ENCODE results near the gene SEH1L. TPM values are rescaled to one million over a fixed set of nuclear protein-coding genes. Genes with fewer than 3 reads are reported as not detected.
A peak's percentile ranks its signal among the peaks of the same experiment; 100 is the strongest.

SEH1L gene
- total RNA-seq, 1 donor from 2014 or later, result 108 TPM

GRCh38 chr18:12946549-12947284, 1.1 kb upstream of the SEH1L start:
- TF ChIP-seq CTCF (IDR thresholded peaks at IDR 0.05; ENCODE audit: insufficient read depth, low read length, severe bottlenecking), result peak; percentile 6
- H3K4me3 ChIP-seq (ENCODE audit: low read depth, low read length), result peak overlapping the region; percentile 73
- FAIRE-seq (no peak), DNase-seq (ENCODE audit: low read depth) (peak; percentile 54)
- no peaks in the 10 kb centered on the region for H3K36me3 ChIP-seq (ENCODE audit: control insufficient read depth, insufficient read depth, low read length)
- no peaks in the 10 kb centered on the region for H3K27me3 ChIP-seq (ENCODE audit: control insufficient read depth, insufficient read depth, low read length)

- TF ChIP-seq CTCF (IDR thresholded peaks at IDR 0.05; ENCODE audit: insufficient read depth, low read length, severe bottlenecking), result no peak
- DNase-seq (ENCODE audit: low read depth) (peak; percentile 83), FAIRE-seq (no peak)
- peak overlapping the region; percentile 76 for H3K4me3 ChIP-seq (ENCODE audit: low read depth, low read length)
- no peaks in the 10 kb centered on the region for H3K36me3 ChIP-seq (ENCODE audit: control insufficient read depth, insufficient read depth, low read length)
- no peaks in the 10 kb centered on the region for H3K27me3 ChIP-seq (ENCODE audit: control insufficient read depth, insufficient read depth, low read length)
Measured at GRCh38 chr18:12948050-12948804, 416 bp downstream of the SEH1L start.

GRCh38 chr18:12958478-12958877, 10.7 kb downstream of the SEH1L start:
- Histone ChIP-seq H3K27me3 (ENCODE audit: control insufficient read depth, insufficient read depth, low read length) (no peaks in the 10 kb centered on the region), H3K4me3 (ENCODE audit: low read depth, low read length) (no peak overlapping the region), H3K36me3 (ENCODE audit: control insufficient read depth, insufficient read depth, low read length) (peaks cover 11% of the 10 kb centered on the region)
- TF ChIP-seq CTCF (IDR thresholded peaks at IDR 0.05; ENCODE audit: insufficient read depth, low read length, severe bottlenecking), result no peak
- FAIRE-seq (no peak), DNase-seq (ENCODE audit: low read depth) (no peak)

- no peaks in the 10 kb centered on the region for H3K27me3 ChIP-seq (ENCODE audit: control insufficient read depth, insufficient read depth, low read length)
- no peak for FAIRE-seq
- H3K36me3 ChIP-seq (ENCODE audit: control insufficient read depth, insufficient read depth, low read length), result peaks cover 13% of the 10 kb centered on the region
- no peak for TF ChIP-seq CTCF (IDR thresholded peaks at IDR 0.05; ENCODE audit: insufficient read depth, low read length, severe bottlenecking)
- H3K4me3 ChIP-seq (ENCODE audit: low read depth, low read length), result no peak overlapping the region
- no peak for DNase-seq (ENCODE audit: low read depth)
Measured at GRCh38 chr18:12960395-12960794, 12.6 kb downstream of the SEH1L start.

GRCh38 chr18:12960853-12961397, 13.1 kb downstream of the SEH1L start:
- Histone ChIP-seq H3K4me3 (ENCODE audit: low read depth, low read length) (no peak overlapping the region), H3K36me3 (ENCODE audit: control insufficient read depth, insufficient read depth, low read length) (peaks cover 12% of the 10 kb centered on the region), H3K27me3 (ENCODE audit: control insufficient read depth, insufficient read depth, low read length) (no peaks in the 10 kb centered on the region)
- no peak for TF ChIP-seq CTCF (IDR thresholded peaks at IDR 0.05; ENCODE audit: insufficient read depth, low read length, severe bottlenecking)
- DNase-seq (ENCODE audit: low read depth), result no peak
- no peak for FAIRE-seq
